ENCODE data around the gene TMEM207.

Gene TMEM207

DNA sequence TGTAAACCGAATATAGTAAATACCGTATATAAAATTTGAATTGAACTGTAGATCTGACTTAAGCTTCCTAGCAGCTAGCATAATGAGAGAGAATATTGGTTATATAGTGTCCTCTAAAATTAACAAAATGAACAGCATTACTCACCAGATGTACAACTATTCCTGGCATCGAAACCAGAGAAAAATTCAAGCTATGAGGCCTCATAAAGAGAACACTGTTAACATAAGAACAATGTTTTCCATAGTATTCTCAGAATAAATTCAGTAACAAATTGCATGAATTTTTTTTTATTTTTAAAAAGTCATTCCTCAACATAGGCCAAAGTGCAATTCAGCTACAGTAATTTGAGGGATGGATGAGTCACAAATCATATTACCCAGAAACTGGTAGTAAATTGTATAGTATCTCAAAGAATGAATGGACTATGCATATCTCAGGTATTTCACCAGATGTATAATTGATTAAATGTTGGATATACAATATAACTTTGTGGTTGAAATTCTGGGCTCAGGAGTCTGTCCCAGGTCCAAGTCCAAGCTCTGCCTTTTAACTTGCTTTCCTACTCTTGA lies 5.0 kb downstream of the TMEM207 start:
- FAIRE-seq (no peak), DNase-seq (ENCODE audit: low spot score) (no peak)

DNA sequence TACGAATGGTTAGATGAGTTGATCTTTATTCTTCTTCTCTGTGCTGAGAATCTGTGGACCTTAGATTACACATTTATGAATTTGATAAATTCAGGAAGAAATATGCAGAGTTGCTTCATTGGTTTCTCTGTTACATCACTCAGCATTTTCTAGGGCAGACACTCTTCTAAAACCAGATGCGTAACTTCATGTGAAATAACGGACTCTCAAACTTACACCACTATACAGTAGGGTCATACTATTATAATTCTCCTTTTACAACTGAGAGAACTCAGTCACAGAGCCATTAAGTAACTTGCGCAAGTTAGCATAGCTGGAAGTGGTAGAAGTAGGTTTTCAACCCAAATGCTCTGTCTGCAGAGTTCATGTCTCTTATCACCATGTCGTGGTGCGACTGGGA lies 5.7 kb downstream of the TMEM207 start:
- DNase-seq (ENCODE audit: low spot score) = no peak
- FAIRE-seq = no peak

DNA sequence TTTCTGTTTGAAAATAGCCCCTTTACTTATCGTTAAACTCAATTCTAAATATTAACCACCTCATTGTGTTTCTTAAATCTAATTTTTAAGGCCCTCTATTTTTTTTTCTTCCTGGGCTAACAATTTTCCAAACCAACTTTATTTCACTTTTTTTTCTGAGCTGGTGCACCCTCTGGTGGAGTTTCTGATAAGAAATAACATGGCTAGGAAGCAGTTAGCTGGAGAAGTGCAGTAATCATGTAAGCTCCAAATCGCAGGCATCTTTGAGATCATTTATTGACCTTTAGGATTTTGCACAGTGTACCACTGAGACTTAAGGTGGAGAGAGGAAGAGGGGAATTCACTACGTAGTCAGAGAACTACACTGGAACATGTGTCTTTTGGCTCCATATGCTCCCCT lies 6.4 kb downstream of the TMEM207 start:
- no peak for FAIRE-seq
- peak; percentile 15 for DNase-seq (ENCODE audit: low spot score)

DNA sequence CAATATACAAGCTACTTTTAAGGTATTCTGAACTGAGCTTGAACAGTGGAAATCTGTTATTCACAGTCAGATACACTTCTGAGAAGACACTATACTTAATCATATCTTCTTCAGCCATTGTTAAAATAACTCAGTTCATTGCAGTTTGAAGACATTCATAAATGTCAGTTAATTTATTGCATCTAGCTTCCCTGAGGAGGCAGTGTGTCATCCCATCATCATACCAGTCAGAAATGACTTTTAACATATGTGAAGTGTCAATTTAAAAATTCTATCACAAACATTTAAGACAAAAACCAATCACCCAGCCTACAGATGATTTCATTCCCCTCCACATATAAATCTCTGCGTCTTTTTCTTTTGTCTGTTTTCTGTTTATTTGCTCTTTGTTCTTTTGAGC lies 7.5 kb downstream of the TMEM207 start:
- DNase-seq (ENCODE audit: low spot score) (no peak), FAIRE-seq (no peak)

DNA sequence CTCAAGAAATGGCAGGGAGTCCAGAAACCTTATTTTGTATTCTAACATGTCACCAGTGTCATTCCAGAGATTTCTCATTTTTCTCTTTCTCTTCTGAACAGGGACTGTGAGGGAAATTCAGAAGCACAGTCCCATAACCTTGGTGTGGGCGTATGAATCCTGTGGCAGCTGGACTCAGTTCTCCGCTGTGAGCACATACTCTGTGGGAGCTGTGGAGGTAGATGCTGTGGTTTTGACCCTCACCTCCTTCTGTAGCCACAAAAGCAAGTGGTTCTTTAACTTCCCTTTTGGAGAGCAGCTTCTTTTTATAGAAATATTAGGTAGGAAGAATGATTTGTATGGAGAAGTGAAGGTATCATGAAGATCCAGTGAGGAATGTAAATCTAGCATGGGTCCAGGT lies 13.4 kb downstream of the TMEM207 start:
- FAIRE-seq = no peak
- no peak for DNase-seq (ENCODE audit: low spot score)

DNA sequence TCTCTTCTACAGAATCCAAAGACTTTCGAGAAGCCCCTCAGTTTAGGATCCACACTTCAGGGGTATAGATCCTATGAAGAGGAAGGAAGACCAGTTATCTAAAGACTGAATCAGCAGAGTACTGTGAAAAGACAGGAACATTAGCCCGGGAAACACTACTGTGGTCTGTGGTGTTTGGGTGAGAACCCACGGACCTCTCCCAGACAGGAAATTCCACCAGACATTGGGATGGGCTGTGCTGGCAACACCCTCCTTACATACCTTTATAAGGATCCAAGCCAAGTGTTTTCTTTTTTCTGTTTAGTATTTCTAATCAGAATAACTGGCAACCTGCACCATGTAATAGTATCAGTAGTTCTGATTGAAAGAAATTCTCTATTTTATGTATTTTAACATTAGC lies 14.1 kb downstream of the TMEM207 start:
- FAIRE-seq (no peak), DNase-seq (ENCODE audit: low spot score) (peak; percentile 40)

DNA sequence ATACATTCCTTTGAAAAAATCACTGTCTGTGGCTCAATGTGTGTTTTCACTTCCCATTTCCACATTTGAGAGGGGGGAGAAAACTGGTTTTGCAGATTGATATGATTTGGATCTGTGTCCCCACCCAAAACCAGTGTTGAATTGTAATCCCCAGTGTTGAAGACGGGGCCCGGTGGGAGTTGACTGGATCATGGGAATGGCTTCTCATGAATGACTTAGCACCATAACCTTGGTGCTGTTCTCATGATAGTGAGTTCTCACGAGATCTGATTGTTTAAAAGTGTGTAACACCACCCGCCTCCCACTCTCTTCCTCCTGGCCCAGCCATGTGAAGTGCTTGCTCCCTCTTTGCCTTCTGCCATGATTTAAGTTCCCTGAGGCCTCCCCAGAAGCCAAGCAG lies 16.1 kb downstream of the TMEM207 start:
- DNase-seq (ENCODE audit: low spot score) (no peak), FAIRE-seq (no peak)

DNA sequence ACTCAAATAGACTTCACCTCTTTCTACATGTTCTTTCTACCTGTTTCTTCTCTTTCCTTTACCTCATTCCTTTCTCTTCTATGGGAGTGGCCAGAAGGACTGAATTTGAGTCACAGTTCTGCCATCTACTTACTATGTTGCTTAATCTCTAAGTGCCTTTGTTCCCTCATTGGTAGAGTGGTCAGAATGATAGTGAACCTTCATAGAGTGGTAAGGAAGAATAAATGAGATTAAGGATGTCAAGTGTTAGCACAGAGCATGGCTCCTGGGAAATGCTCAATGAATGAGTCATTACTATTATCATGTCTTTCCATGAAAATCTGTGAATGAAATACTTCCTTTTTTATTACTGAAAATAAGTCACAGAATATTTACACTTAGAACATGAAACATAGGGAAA lies 17.5 kb downstream of the TMEM207 start:
- DNase-seq (ENCODE audit: low spot score) (no peak), FAIRE-seq (no peak)

DNA sequence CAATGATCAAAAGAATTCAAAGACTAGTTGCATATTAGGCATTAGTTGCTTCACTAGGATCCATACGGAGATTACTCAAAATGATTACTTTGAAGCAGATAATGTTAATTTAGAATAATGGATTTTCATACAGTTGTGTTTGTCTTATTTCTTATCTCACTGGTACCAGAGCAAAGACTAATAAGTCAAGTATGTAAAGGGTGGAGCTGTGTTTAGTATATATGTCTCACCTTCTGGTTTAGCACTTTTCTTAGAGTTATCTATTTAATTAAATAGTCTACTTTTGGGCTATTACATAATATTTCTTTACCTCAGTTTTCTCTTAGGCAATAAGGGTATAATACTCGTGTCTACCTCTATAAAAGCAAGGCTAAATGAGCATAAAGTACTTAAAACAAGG lies 18.8 kb downstream of the TMEM207 start:
- FAIRE-seq = no peak
- DNase-seq (ENCODE audit: low spot score) = no peak

DNA sequence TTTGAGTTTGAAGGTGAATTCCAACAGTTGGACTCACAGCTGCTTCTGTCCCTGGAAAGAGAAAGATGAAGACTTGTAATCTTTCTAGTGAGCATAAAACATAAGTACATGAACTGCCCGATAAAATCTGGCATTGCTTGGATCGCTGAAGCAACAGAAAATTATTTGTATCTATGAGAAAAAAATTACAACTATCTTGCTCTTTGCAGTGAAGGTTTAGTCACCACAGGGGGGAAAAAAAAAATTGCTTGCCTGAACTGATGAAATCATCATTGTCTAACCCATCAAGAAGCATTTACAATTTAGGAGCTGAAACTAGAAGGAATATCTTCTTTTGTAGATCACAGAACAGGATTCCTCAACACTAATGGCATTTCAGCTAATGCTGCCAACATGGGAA lies 20.0 kb downstream of the TMEM207 start:
- DNase-seq (ENCODE audit: low spot score) (no peak), FAIRE-seq (no peak)

DNA sequence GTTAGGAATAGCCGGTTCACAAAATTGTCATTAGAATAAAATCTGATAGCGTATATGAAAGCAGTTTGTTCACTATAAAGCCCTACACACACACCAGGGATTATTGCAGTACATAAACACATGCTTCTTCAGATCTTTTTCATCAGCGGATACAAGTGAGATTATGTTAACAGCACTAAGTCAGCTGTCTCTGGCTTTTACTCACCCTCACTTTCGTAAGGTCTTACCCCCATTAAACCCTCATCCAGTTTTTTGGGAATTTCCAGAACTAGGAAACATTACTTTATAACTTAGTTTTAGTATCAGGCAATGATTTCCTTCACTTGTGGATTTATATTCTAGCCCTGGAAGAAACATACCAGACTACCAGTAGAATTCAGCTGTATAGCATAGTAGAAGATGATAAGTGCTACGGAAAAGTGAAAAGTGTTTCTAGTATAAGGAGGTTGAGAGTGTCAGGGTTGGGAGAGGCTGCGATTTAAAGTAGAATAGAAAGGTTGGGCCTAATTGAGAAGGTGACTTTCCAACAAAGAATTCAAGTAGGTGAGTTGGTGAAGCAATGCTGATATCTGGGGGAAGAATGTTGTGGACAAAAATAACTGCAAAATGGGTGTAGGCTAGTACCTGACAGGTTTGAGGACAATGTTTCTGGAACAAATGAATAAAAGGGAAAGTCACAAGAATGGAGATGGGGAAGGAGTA lies 22.7 kb downstream of the TMEM207 start:
- DNase-seq (ENCODE audit: low spot score) (no peak), FAIRE-seq (no peak)

DNA sequence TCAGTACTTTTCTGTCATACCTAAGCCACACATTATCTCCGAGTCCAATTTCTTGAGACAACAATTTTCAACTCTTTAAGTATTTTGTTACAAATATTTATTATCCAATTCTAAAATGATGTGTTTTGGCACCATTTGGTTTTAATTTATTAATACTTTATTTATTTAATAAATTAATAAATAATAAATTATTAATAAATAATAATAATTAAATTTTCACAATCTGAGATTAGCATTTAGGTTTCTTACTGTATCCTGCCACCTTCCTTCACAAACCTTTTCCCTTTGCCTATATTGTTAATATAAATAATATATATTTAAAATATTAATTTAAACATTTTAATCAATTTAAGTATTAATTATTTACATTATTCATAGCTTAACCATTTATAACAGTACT lies 23.9 kb downstream of the TMEM207 start:
- no peak for DNase-seq (ENCODE audit: low spot score)

DNA sequence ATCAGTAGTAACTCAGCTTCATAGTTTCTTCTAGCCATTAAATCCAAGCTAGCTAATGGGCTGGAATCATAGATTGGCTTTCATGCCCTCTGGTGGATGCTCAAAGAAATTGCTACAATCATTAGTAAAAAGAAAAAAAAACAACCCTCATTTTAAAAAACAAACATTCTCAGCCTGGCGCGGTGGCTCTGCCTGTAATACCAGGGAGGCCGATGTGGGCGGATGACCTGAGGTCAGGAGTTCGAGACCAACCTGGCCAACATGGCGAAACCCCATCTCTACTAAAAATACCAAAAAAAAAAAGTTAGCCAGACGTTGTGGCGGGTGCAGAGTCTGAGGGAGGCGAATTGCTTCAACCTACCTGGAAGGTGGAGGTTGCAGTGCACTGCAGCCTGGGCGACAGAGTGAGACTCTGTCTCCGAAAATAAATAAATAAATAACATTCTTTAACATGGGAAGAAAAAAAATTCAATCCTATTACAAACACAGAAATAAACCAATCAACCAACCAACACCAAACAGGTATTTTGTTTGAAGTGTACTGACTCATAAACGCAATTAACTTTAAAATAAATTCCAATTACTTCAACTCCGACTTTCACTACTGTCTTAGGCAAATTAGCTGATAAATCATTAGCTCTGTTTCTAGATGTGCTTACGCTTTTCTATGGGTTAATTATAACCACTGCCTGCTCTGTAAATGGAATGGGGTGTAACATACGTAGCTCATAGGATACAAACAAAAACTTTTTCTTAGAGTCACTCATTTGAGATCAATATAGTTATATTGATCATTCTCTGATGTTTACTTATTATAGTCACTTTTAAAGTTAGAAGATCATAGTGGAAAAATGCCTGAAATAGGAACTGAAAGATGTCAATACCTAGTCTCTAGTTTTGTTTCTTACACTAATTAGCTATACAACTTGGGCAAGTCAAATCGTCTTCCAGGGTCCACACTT lies 24.9 kb downstream of the TMEM207 start:
- FAIRE-seq = no peak
- DNase-seq (ENCODE audit: low spot score) = peak; percentile 57

More for the DNA sequence above, 23.9 kb downstream of the TMEM207 start:
- FAIRE-seq = no peak

DNA sequence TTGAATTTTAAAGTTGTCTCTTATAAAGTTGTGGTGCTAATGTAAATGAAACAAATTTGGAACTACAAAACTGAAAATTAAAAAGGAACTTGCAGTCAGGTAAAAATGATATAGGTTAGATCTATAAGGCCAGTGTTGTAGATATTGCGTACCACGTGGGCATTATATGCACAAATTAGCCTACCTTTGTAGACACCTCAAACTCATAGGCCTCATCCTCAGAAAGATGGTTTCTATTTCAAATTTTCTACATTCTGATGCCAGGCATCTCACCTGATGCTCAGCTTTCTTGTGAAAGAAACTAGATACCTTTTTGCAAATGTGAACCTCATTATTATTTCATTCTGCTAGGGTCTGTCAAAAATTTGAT lies 25.6 kb downstream of the TMEM207 start:
- FAIRE-seq = no peak
- DNase-seq (ENCODE audit: low spot score) = no peak

DNA sequence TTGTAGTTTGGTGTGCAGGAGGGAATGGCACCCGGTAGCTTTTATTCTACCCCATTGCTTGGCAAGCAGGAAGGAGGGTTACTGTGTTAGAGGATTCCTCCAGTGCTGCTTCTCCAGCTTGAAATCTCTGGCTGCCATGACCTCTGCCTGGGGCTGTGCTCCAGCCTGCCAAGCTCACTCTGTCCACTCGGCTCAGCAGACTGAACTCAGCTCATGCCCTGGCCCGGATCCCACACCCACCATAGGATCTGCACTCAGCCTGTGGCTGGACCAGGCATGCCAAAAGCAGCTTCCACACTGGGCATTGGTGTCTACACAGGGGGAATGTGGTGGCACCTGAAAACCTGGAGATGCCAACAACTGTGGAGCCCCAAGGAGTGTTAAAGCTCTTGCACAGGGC lies 35.4 kb downstream of the TMEM207 start:
- DNase-seq (ENCODE audit: low spot score) = no peak
- no peak for FAIRE-seq

DNA sequence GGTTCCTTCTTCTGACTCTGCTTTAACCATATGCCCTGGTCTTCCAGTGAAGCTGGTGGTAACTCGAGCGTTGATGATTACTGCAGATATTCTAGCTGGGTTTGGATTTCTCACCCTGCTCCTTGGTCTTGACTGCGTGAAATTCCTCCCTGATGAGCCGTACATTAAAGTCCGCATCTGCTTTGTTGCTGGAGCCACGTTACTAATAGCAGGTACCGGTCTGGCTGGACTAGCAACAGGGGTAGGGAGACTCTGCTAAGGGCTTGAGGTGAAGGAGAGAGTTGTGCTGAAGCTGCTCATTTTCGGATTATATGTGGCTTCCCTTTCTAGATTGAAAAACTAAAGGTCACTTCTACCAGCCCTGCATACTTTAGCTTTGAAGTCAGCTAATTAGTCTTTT lies 45.0 kb downstream of the TMEM207 start:
- FAIRE-seq (no peak), DNase-seq (ENCODE audit: low spot score) (no peak)

DNA sequence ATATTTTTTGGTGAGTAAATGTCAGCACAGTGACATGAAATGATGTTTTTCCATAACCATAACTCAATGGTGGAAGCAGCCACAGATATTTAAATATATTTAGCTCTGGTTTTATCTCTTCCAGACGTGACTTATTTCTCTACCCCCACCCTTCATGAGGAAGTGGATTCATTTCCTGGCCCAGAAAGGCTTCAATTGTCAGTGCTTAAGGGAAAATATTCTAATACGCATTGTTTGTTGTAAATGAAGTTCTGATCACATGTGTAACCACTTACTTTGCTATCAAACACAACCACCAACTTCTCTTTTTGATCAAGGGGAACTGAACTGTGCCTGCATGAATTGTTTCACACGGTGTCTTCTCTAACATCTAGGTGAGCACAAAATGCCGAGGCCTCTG lies 47.7 kb downstream of the TMEM207 start:
- FAIRE-seq = no peak
- no peak for DNase-seq (ENCODE audit: low spot score)

DNA sequence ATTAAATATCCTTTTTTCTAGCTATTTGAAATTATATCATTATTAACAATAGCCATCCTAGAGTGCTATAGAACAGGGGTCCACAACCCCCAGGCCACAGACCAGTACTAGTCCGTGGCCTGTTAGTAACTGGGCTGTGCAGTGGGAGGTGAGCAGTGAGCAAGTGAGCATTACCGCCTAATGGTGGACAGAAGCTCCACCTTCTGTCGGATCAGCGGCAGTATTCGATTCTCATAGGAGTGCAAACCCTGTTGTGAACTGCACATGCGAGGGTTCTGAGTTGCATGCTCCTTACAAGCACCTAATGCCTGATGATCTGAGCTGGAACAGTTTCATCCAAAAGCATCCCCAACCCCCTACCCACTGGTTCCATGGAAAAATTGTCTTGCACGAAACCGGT lies 50.0 kb downstream of the TMEM207 start:
- FAIRE-seq (no peak), DNase-seq (ENCODE audit: low spot score) (no peak)

DNA sequence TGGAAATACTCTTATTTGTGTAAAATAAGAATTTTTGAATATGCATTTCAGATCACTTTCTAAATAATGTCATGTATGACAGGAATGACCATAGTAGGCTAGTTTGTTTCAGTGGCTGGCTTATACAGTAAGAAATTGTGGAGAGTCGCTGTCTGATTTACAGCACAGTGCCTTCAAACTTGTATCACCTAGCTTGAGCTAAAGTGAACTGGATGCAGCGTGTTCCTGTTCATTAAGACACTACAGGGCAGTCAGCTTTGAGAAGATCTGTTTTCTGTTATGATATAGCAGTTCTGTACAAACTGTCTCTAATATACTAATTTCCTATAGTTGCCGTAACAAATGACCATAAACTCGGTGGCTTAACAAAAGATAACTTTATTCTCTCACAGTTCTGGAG lies 51.8 kb downstream of the TMEM207 start:
- DNase-seq (ENCODE audit: low spot score) (no peak), FAIRE-seq (no peak)

DNA sequence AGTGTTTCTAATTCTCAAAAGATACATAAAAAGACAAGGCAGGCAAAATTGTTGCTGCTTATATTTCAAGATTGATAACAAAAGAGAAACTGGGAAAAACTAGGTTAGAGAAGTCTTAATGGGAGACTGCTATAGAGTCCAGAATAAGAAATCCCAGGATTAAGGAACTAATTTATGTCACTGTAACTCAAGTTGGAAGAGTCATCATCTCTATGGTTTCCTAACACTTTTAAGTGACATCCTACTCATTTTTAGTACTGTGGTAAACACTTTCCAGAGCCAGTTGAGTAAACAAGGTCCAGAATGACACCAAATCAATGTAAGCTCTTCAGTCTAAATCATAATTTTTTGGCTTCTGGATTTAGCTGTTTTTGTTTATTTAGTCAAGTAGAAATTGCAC lies 53.7 kb downstream of the TMEM207 start:
- DNase-seq (ENCODE audit: low spot score) = no peak
- FAIRE-seq = no peak

DNA sequence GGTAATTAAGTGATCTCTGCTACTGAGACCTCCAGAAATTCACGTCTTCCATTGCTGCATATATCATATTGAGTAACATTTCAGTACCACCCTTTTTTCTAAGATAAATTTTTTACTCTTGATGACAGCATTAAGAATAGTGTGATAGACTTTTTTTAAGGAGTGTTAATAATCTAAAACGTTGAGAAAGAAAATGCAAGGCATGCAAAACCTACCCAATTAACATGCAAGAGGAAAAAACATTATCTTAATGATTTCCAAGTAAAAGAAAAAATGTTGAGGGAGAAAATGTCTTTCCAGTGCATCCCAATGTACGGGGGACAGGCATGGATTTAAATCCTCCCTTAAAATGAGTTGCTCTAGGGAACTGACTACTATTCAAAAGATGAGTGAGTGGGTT lies 61.0 kb downstream of the TMEM207 start:
- FAIRE-seq (no peak), DNase-seq (ENCODE audit: low spot score) (no peak)

DNA sequence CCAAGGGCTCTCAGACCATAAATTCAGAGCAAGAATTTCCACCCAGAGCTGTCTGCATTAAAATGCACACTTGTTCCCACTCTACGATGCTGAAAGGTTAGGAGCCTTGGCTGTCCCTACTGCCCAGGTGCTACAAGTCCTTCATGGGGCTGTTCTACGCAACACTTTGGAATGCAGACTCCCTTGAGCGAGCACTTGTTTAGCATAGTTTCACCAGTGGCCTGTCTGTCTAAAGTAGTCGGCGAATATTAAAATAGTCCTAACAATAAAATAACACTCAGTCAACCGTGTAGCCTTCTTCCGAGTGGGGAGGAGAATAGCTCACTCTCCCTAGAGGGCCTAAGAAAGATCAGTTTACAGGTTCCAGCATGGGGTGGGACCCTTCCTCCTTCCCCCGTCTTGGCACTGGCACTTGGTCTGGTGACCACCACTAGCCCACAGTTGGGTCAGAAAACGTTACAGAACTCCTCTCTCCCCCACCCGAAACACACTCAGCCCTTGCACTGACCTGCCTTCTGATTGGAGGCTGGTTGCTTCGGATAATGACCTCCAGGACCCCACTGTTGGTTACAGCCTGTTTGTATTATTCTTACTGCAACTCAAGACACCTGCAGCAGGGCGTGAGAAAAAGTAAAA lies 62.0 kb downstream of the TMEM207 start, which contains the start of gene CLDN16:
Gene CLDN16, plus strand, starts transcription at position 586 of the 636 bp plus-strand sequence. CDS start 167 bp downstream, outside the sequence.
- FAIRE-seq (no peak), DNase-seq (ENCODE audit: low spot score) (no peak)

Data from urothelium cell line (cell line).